Measurements from ENCODE around the gene LRP5.

LRP5 gene

DNA sequence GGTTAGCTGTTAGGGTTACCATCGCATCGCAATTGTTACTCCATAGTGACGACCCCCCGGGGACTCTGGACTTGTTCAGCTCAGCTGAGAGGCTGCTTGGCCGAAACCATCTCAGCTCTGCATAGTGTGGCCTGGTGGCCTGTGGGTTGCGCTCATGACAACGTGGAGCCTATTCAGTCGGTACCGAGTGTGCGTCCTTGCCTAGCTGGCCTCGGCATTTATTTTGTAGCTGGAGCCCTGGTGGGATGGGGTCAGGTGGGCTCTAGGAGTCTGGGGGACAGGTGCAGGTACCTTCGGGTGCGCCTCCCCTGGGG is 13.5 kb downstream of the LRP5 start:
- TF ChIP-seq GATA2 (IDR thresholded peaks at IDR 0.05; ENCODE audit: low read depth, low read length), result no peak
- no peak for TF ChIP-seq GATA3 (IDR thresholded peaks at IDR 0.05; ENCODE audit: low read depth, low read length)

DNA sequence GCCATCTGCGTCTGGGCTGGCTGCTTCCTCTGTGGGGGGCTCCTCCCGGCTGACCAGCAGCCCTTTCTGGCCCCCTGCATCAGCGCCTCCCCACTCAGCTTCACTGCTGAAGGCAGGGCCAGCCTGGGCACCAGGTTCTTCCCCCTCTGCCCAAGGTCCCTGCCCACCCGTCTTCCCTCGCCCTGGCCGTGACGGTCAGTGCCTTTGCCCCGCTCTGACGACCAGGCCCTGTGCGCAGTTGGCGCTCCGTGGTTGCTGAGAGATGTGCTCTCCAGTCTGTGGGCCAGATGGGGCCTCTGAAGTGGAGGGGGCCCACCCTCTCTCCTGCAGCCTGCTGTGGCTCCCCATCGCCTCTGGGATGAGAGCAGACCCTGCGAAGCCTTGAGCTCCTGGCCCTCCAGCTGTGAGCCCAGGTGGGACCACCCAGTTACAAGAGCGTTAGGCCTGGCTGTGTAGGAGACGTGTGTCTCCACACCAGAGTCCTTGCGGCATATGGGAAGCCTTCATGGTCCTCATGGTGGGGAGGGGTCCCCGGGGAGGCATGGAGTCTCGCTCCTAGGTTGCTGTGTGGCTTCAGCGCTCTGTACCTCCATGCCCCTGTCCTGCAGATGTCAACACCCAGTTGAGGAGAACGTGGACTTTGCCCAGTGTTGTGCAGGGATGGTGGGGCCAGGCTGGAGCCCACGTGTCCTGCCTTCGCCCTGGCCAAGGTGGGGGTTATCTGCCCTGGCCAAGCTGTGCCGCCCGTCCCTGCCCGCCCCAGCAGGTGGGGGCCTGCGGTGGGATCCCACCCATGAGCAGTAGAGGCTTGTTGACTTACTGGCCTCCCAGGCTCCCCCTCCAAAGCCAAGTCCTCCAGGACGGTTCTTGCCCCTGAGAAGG is 14.2 kb downstream of the LRP5 start:
- TF ChIP-seq GATA2 (IDR thresholded peaks at IDR 0.05; ENCODE audit: low read depth, low read length), result no peak
- no peak for TF ChIP-seq GATA3 (IDR thresholded peaks at IDR 0.05; ENCODE audit: low read depth, low read length)

DNA sequence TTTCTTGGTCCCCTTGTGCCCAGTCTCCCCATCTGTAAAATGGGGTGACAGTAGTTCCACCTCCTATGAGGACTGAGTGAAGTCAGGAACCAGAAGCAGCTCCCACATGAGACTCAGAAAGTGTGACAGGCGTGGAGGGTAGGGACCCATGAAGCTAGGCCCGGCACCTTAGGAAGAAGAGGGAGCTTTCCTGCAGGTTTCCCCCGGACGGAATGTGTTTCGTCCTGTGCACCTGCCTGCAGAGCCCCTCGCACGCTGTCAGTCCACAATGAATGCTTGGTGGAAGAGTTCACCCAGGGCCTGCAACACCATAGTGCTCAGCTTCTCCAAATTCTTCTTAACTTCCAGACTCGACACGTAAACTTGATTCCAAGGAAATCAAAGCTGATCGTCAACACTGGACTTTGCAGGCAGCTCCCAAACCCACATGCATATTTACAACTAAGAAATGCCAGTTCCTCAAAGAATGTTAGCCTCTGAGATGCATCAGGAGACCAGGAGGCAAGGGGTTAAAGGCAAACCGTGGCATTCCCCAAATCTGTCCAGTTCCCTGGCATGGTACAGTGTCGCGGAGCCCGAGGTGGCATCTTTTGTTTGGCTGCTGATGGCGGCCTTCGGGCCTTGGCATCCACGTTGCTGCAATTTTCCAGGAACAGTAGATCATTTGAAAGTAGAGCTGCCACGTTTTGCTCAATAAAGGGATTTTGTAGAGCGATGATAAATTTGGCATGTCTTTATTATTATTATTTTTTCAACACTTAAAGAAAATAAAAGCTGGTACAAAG is 15.4 kb downstream of the LRP5 start:
- TF ChIP-seq GATA3 (IDR thresholded peaks at IDR 0.05; ENCODE audit: low read depth, low read length) (no peak), GATA2 (IDR thresholded peaks at IDR 0.05; ENCODE audit: low read depth, low read length) (no peak)

DNA sequence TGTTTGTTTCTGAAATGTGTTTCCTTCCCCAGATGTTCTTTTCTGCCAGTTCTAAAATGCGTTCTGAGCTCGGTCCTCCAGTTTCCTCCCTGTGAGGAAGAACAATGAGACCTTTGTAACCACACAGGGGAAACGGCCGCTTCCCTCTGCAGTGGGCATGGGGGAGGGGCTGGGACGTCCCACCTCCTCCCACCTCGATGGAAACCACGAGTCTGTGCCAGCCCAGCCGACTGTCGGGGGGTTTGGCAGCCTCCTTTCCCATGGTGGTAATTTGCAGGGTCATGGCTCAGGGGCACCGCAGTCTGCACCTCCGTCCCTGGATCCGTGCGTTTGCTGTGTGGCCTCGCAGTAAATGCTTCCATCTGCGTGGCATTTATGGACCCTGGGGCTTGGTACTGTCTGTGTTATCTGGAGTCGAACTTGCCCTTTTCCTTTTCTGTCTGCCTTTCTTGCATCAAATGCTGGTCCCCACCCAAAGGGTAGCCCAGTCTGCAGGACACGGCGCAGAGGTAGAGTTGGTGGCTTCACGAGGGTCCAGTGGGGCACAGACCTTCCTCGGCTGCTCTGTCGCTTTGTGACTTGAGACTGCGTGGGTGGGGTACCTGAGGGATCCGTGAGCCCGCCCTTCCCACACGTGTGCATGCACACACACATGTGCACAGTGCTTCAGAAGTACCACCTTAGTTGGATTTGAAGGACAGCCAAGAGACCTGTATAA is 16.1 kb downstream of the LRP5 start:
- no peak for TF ChIP-seq GATA3 (IDR thresholded peaks at IDR 0.05; ENCODE audit: low read depth, low read length)
- no peak; the same call in none of the 2 replicates for TF ChIP-seq GATA2 (IDR thresholded peaks at IDR 0.05; ENCODE audit: low read depth, low read length)

DNA sequence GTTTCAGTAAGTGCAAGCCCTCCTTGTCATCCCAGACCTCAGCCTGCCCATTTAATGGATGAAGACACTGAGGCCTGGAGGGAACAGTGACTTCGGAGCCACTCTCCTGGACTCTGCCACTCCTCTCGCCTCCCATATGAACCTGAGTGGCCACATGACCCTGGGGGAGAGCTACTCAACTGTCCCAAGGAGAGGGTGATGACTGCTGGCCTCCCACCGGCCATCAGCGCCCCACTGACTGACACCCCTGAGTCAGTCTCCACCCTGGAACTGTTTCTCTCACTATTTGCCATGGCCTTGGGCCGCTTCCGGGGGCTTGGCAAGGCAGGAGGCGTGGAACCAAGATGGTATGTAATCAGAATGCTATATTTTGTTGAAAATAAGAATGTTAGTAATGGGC is 17.1 kb downstream of the LRP5 start:
- no peak for TF ChIP-seq GATA3 (IDR thresholded peaks at IDR 0.05; ENCODE audit: low read depth, low read length)
- no peak for TF ChIP-seq GATA2 (IDR thresholded peaks at IDR 0.05; ENCODE audit: low read depth, low read length)

DNA sequence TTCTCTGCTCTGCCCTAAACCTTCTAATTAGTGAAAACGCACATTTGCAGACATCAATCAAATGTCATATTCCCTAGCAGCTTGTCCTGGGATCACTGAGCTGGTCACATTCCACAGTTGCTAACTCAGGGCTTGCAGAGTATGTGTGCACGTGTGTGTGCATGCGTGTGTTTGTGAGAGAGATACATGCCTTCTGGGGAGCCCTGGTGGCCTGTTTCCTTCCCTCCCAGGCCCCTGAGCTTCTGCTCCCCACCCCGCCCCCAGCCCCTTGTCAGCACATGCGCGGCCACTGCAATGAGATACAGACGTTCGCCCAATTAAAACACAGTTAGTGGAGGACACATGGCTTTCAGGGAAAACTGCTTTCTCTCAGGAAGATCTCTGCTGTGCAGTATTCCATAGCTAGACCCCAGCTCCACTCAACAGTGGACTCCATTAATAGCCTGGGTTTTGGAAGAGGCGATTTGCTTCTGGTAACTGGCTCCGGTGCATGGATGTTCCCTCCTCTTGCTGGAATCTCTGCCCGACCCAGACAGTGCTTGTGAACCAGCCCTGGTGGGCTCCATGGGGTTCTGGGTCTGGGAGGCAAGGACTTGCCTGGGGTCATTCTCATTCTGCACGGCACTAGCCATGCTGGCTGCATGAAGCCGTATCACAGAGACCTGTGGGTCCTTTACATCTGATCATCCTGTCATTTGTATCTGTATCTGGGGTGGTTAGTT is 17.7 kb downstream of the LRP5 start:
- TF ChIP-seq GATA2 (IDR thresholded peaks at IDR 0.05; ENCODE audit: low read depth, low read length) (no peak), GATA3 (IDR thresholded peaks at IDR 0.05; ENCODE audit: low read depth, low read length) (no peak)

DNA sequence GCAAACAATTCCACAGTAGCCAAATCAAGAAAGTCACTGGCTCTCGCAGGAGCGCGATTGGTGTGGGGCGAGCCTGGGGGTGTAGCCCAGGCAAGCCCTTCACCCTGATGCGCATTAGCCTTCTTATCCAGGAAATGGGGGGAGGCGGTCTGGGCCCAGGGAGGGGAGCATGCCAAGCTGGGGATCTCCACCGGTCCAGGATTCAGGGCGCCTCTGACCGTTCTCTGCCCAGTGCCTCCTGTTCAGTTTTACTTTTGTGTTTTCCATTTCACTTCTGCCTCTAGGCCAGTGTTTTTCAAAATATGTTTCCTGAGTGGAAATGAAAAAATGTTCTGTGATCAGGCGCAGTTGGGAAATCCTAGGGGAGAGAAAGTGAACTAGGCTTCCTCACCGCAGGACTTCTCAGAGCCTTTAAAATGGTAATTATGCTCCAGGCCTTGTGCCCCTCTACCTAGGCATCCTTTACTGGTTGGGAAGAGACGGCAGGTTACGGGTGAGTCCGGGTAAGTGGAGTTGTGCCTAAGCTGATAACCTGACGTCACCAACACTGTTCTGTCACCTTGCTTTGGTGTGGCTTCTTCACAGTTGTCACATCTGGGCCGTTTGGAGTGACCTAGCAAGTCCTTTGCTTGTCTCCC is 18.4 kb downstream of the LRP5 start:
- TF ChIP-seq GATA3 (IDR thresholded peaks at IDR 0.05; ENCODE audit: low read depth, low read length) (no peak), GATA2 (IDR thresholded peaks at IDR 0.05; ENCODE audit: low read depth, low read length) (no peak)

DNA sequence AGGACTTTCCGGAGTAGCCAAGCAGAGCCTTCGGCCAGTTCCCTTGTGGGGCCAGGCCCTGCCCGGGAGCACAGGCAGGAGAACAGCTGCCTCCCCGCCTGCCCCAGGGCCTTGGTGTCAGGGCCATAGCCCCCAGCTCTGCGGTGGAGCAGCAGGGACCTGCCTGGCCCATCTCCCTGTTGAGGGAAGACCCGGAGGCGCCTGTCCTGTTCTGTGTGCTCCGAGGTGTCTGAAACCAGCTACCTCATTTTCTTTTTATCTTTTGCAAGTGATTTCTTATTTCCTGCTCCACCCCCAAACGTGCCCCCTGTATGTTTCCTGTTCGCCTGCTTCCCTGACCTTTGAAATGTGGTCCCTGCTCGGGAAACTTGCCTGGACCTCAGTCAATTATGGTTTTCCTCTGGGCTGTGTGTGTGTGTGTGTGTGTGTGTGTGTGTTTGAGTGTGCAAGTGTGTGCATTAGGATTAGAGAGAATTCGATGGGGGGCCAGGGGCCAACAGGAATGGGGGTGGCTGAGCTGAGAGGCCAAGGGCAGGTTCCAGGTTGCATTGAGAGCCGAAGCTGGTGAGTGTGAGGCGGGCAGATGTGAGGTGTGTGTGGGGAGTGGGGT is 19.1 kb downstream of the LRP5 start:
- TF ChIP-seq GATA2 (IDR thresholded peaks at IDR 0.05; ENCODE audit: low read depth, low read length) (no peak), GATA3 (IDR thresholded peaks at IDR 0.05; ENCODE audit: low read depth, low read length) (no peak)

DNA sequence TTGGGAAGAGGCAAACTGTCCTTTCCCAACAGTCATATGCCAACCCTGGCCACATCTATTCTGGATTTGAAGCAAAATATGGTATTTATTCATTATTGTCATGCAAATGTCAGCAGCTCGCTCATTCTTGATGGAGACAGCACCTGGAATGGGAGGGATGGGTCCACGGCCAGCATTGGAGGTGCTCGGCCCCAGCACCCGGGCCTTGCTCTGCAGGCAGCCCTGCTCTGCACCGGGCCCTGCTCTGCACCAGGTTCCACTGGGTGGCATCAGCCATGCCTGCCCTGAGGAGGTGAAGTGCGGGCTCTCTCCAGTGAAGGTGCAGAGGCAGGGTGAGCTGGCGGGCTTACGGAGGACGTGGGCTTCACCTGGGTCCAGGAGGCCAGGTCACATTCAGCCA is 19.8 kb downstream of the LRP5 start:
- TF ChIP-seq GATA3 (IDR thresholded peaks at IDR 0.05; ENCODE audit: low read depth, low read length), result no peak
- no peak for TF ChIP-seq GATA2 (IDR thresholded peaks at IDR 0.05; ENCODE audit: low read depth, low read length)

DNA sequence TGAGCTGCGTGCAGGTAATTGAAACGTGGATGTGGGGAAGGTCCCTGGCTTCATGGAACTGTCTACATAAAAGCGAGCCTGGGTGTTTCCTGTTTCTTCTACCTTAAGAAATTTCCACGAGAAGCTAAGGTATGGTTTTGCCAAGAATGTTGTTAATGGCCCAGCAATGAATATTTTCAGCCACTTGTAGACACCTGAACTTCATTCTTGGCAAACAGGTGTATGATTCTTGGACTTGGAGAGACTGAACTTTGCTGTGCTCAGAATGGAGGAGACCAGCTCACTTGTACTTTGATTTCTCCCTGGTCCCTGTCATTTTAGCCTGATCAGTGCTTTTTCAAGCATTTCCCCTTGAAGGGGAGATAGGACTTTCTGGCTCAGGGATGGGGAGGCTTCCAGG is 20.8 kb downstream of the LRP5 start:
- TF ChIP-seq GATA3 (IDR thresholded peaks at IDR 0.05; ENCODE audit: low read depth, low read length) (no peak), GATA2 (IDR thresholded peaks at IDR 0.05; ENCODE audit: low read depth, low read length) (no peak)

DNA sequence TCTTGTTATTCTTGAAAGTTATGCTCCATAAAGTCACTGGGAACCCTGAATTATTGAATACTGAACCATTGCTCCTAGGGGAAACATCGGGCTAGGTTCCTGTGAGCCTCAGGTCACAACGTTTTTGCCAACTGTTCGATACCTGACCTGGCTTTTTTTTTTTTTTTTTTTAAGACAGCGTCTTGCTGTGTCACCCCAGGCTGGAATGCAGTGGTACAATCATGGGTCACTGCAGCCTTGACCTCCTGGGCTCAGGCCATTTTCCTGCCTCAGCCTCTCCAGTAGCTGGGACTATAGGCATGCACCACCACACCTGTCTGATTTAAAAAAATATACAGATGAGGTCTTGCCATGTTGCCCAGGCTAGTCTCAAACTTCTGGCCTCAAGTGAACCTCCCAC is 22.5 kb downstream of the LRP5 start:
- TF ChIP-seq GATA2 (IDR thresholded peaks at IDR 0.05; ENCODE audit: low read depth, low read length) (no peak), GATA3 (IDR thresholded peaks at IDR 0.05; ENCODE audit: low read depth, low read length) (no peak)

DNA sequence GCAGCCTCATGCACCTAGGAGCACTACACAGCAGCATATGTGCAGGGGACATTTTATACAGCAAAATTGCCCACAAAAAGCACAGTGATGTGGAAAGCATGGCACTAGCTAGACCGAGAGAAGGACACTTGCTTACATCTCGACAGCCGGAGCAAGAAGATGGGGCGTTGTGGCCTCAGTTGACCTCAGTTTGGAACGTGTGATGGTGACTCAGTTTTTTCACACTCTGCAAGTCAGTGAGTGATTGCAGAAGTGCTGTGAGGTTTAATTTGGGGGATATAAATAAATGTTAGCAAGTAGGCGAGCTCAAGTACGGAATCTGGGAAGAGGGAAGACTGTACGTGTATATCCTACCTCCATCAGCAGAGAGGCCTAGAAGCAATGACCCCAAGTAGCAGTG is 23.3 kb downstream of the LRP5 start:
- TF ChIP-seq GATA3 (IDR thresholded peaks at IDR 0.05; ENCODE audit: low read depth, low read length), result no peak
- TF ChIP-seq GATA2 (IDR thresholded peaks at IDR 0.05; ENCODE audit: low read depth, low read length), result no peak

DNA sequence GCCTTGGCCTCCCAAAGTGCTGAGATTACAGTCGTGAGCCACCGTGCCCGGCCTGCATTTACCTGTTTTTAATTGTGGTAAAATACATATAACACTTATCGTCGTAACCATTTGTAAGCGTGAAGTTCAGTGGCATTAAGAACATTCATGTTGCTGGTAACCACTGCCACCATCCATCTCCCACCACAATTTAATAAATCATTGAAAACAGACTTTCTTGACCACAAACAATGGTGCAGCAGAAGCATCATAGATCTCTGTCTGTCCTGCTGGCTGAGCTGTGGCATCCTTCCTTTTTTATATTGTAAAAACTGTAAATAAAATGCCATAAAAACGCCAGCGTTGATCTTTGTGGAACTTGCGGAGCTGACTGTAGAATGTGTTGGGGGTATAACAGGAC is 24.3 kb downstream of the LRP5 start:
- TF ChIP-seq GATA2 (IDR thresholded peaks at IDR 0.05; ENCODE audit: low read depth, low read length) (no peak), GATA3 (IDR thresholded peaks at IDR 0.05; ENCODE audit: low read depth, low read length) (no peak)

Data from SH-SY5Y (cell line).